Measurements from ENCODE around the gene ZKSCAN7.

DNA sequence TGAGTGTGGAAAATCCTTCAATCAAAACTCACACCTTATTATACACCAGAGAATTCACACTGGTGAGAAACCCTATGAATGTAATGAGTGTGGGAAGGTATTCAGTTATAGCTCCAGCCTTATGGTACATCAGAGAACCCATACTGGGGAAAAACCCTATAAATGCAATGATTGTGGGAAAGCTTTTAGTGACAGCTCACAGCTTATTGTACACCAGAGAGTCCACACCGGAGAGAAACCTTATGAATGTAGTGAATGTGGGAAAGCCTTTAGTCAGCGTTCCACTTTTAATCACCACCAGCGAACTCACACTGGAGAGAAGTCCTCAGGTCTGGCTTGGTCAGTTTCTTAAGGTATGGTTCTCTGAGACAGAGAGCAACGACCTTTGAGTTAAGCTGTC lies 16.0 kb downstream of the ZKSCAN7 start:
- no peak for TF ChIP-seq POLR2A (IDR thresholded peaks at IDR 0.05)
- TF ChIP-seq, protein P1, sequence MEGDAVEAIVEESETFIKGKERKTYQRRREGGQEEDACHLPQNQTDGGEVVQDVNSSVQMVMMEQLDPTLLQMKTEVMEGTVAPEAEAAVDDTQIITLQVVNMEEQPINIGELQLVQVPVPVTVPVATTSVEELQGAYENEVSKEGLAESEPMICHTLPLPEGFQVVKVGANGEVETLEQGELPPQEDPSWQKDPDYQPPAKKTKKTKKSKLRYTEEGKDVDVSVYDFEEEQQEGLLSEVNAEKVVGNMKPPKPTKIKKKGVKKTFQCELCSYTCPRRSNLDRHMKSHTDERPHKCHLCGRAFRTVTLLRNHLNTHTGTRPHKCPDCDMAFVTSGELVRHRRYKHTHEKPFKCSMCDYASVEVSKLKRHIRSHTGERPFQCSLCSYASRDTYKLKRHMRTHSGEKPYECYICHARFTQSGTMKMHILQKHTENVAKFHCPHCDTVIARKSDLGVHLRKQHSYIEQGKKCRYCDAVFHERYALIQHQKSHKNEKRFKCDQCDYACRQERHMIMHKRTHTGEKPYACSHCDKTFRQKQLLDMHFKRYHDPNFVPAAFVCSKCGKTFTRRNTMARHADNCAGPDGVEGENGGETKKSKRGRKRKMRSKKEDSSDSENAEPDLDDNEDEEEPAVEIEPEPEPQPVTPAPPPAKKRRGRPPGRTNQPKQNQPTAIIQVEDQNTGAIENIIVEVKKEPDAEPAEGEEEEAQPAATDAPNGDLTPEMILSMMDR (IDR thresholded peaks at IDR 0.05), result no peak
